Kidney epithelial cell (primary cell): ENCODE measurements around the gene ABCG1. TPM values are rescaled to one million over a fixed set of nuclear protein-coding genes. Genes with fewer than 3 reads are reported as not detected.

Source experiments
- DNase-seq: peaks from one replicate; pipeline ENCODE4 v3.0.0-alpha.2; 2010; ENCODE audit warnings: low read depth
- H3K27me3 ChIP-seq: 2 replicates; pipeline ENCODE4 v1.6.0; 2011; ENCODE audit warnings: low read length; ENCODE audit not compliant: control insufficient read depth, insufficient read depth
- H3K36me3 ChIP-seq: 2 replicates; pipeline ENCODE4 v1.5.1; 2011; ENCODE audit warnings: low read length; ENCODE audit not compliant: control insufficient read depth, insufficient read depth
- H3K4me3 ChIP-seq: 2 replicates; pipeline ENCODE4 v1.5.1; 2011; ENCODE audit warnings: low read depth, mild to moderate bottlenecking, control low read depth, low read length
- CTCF ChIP-seq: IDR thresholded peaks from 2 replicates; pipeline ENCODE4 v1.5.1; 2011; ENCODE audit warnings: mild to moderate bottlenecking, moderate library complexity, low read length, control low read depth, inconsistent platforms; ENCODE audit not compliant: insufficient read depth, poor library complexity, severe bottlenecking
- total RNA-seq: library from RNA; depleted of rRNA; stranded (reverse); fragments of >200 nt; gene quantifications from 2 replicates; pipeline ENCODE4 v1.2.3, GENCODE V29; 2015

ABCG1 gene
- total RNA-seq, 1 donor from 2014 or later = 3.6 TPM

GRCh38 chr21:42226626-42227025 is 7.7 kb downstream of the ABCG1 start:
- H3K27me3 ChIP-seq = peaks cover 8% of the 10 kb centered on the region
- DNase-seq = no peak
- TF ChIP-seq CTCF = no peak
- H3K4me3 ChIP-seq = no peak overlapping the region
- no peaks in the 10 kb centered on the region for H3K36me3 ChIP-seq

GRCh38 chr21:42227909-42228708 is 9.2 kb downstream of the ABCG1 start:
- TF ChIP-seq CTCF = no peak
- H3K4me3 ChIP-seq = no peak overlapping the region
- DNase-seq = peak; percentile 60
- H3K36me3 ChIP-seq = no peaks in the 10 kb centered on the region
- H3K27me3 ChIP-seq = peaks cover 10% of the 10 kb centered on the region

GRCh38 chr21:42228709-42229220 is 9.8 kb downstream of the ABCG1 start:
- no peak for DNase-seq
- H3K4me3 ChIP-seq = no peak overlapping the region
- no peak for TF ChIP-seq CTCF
- peaks cover 7% of the 10 kb centered on the region for H3K27me3 ChIP-seq
- H3K36me3 ChIP-seq = no peaks in the 10 kb centered on the region

- Histone ChIP-seq H3K36me3 (no peaks in the 10 kb centered on the region), H3K27me3 (peaks cover 8% of the 10 kb centered on the region), H3K4me3 (no peak overlapping the region)
- DNase-seq = no peak
- no peak for TF ChIP-seq CTCF
Measured at GRCh38 chr21:42229676-42230075, 10.7 kb downstream of the ABCG1 start.

GRCh38 chr21:42230178-42230577 is 11.2 kb downstream of the ABCG1 start:
- Histone ChIP-seq H3K36me3 (no peaks in the 10 kb centered on the region), H3K27me3 (peaks cover 12% of the 10 kb centered on the region), H3K4me3 (no peak overlapping the region)
- DNase-seq = no peak
- TF ChIP-seq CTCF = no peak
